DND-41 (cell line): ENCODE data around the gene ZGPAT.

Experiments used
- ATAC-seq: fragments of 200-7000 bp; cut with Tn5 transposase; 3 replicates; pipeline ENCODE4 v1.9.1; 2021; ENCODE audit warnings: low read depth; ENCODE audit not compliant: insufficient read depth
- DNase-seq: peaks from one replicate; pipeline ENCODE4 v3.0.0-alpha.2; 2020
- H2AFZ ChIP-seq: 2 replicates; pipeline ENCODE4 v1.6.0; 2012; ENCODE audit warnings: low read depth, low read length
- H3K27ac ChIP-seq: 2 replicates; pipeline ENCODE4 v1.5.1; 2012; ENCODE audit warnings: low read length, inconsistent platforms
- H3K27me3 ChIP-seq: fragments of 200-600 bp; sonication (generic); 2 replicates; pipeline ENCODE4 v1.6.0; 2012; ENCODE audit warnings: low read length, mild to moderate bottlenecking, inconsistent platforms; ENCODE audit not compliant: insufficient read depth, poor library complexity
- H3K36me3 ChIP-seq: 2 replicates; pipeline ENCODE4 v1.5.1; 2012; ENCODE audit warnings: low read length, inconsistent platforms; ENCODE audit not compliant: insufficient read depth
- H3K4me1 ChIP-seq: 2 replicates; pipeline ENCODE4 v1.5.1; 2012; ENCODE audit warnings: mild to moderate bottlenecking, low read length; ENCODE audit not compliant: insufficient read depth
- H3K4me2 ChIP-seq: 2 replicates; pipeline ENCODE4 v1.6.0; 2012; ENCODE audit warnings: mild to moderate bottlenecking, moderate library complexity, low read length, inconsistent platforms; ENCODE audit not compliant: insufficient read depth
- H3K4me3 ChIP-seq, 2 experiments: fragments of 200-600 bp in 1 of 2; shearing (Covaris generic) in 1 of 2; 2 replicates each; pipeline ENCODE4 v1.5.1; 2012 to 2016; ENCODE audit warnings: inconsistent platforms in 2 of 2, low read length in 2 of 2, mild to moderate bottlenecking in 2 of 2, low read depth in 1 of 2, moderate library complexity in 1 of 2
- H3K79me2 ChIP-seq: 2 replicates; pipeline ENCODE4 v1.6.0; 2012; ENCODE audit warnings: low read length, inconsistent platforms; ENCODE audit not compliant: insufficient read depth
- H3K9ac ChIP-seq: 2 replicates; pipeline ENCODE4 v1.6.0; 2012; ENCODE audit warnings: low read depth, mild to moderate bottlenecking, inconsistent platforms, low read length, moderate library complexity
- H3K9me3 ChIP-seq: 2 replicates; pipeline ENCODE4 v1.5.1; 2012; ENCODE audit warnings: low read length, moderate library complexity, mild to moderate bottlenecking, inconsistent platforms; ENCODE audit not compliant: insufficient read depth, severe bottlenecking
- H4K20me1 ChIP-seq: 2 replicates; pipeline ENCODE4 v1.6.0; 2012; ENCODE audit warnings: low read length; ENCODE audit not compliant: insufficient read depth
- EZH2 ChIP-seq: IDR thresholded peaks from 3 replicates; pipeline ENCODE4 v1.6.1; 2012; ENCODE audit warnings: borderline replicate concordance, low read depth, mild to moderate bottlenecking, moderate library complexity, low read length, inconsistent platforms; ENCODE audit not compliant: severe bottlenecking
- TF ChIP-seq, protein P1 (sequence below): IDR thresholded peaks from 2 replicates; pipeline ENCODE4 v1.5.1; 2012; ENCODE audit warnings: borderline replicate concordance, low read length, moderate library complexity, mild to moderate bottlenecking; ENCODE audit not compliant: poor library complexity, severe bottlenecking; ENCODE audit errors: extremely low read depth

The ZGPAT gene

DNA sequence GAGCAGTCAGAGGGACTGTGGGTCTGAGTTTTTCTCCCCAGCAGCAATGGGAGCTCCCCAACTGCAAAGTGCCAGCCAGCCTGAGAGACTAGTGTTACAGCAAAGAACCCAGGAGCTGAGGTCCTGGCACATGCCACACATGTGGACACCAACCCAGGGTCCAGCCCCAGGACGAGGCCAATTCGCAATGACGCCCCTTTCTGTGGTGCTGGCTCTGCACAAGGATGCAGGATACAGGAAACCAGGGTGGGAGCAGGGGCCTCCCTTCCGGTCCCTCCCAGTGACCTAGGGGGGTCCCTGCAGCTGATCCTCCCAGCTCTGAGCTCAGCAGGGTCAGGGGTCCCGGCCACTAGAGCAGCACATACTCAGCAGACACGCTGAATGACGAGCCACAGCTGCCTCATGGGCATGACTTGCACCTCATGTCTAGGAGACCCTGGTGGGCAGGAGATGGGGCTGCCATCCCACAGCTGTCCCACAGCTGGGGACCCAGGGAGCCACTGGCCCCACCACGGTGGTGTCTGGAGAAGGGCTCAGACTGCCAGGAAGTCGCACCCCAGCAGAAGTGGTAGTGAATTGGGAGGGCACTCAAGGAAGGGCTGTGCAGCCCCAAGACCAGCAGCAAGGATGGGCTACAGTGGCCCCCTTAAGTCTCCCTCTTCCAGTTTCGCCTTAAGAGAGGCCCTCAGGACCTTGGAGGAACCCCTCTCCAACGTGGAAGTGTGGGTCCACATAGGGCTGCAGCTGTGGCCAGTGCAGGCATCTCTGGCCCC lies 3.7 kb upstream of the ZGPAT start:
- peaks cover 74% of the 10 kb centered on the region for H4K20me1 ChIP-seq

DNA sequence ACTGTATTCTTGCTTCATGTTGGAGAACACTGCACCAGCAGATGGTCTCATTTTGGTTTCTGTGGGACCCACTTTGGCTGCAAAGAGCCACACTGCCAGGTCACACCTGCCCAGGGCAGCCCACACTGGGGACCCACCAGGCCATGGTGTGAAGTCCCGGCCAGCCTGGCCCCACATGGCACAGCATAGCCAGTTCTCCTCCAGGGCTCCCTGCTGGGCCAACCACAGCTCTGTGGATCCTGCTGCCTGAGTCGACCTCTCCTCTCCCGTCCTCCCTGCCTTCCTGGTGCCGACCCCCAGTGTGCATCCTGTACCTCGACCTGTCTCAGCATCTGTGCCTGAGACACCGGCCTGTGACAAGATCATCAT lies 3.1 kb upstream of the ZGPAT start:
- peaks cover 34% of the 10 kb centered on the region for H3K4me1 ChIP-seq

More for the DNA sequence above, 3.7 kb upstream of the ZGPAT start:
- no peak overlapping the region for H3K4me3 ChIP-seq
- DNase-seq (no peak), ATAC-seq (no peak)
- H3K4me2 ChIP-seq, result no peak overlapping the region
- H3K79me2 ChIP-seq, result peaks cover 46% of the 10 kb centered on the region
- H3K27ac ChIP-seq, result no peak overlapping the region
- no peak for TF ChIP-seq EZH2
- TF ChIP-seq, protein P1, sequence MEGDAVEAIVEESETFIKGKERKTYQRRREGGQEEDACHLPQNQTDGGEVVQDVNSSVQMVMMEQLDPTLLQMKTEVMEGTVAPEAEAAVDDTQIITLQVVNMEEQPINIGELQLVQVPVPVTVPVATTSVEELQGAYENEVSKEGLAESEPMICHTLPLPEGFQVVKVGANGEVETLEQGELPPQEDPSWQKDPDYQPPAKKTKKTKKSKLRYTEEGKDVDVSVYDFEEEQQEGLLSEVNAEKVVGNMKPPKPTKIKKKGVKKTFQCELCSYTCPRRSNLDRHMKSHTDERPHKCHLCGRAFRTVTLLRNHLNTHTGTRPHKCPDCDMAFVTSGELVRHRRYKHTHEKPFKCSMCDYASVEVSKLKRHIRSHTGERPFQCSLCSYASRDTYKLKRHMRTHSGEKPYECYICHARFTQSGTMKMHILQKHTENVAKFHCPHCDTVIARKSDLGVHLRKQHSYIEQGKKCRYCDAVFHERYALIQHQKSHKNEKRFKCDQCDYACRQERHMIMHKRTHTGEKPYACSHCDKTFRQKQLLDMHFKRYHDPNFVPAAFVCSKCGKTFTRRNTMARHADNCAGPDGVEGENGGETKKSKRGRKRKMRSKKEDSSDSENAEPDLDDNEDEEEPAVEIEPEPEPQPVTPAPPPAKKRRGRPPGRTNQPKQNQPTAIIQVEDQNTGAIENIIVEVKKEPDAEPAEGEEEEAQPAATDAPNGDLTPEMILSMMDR, result no peak
- H3K36me3 ChIP-seq, result peaks cover 72% of the 10 kb centered on the region
- H3K4me1 ChIP-seq, result peaks cover 29% of the 10 kb centered on the region
- no peak overlapping the region for H2AFZ ChIP-seq
- H3K9ac ChIP-seq, result no peak overlapping the region
- H3K27me3 ChIP-seq, result no peaks in the 10 kb centered on the region
- no peaks in the 10 kb centered on the region for H3K9me3 ChIP-seq

DNA sequence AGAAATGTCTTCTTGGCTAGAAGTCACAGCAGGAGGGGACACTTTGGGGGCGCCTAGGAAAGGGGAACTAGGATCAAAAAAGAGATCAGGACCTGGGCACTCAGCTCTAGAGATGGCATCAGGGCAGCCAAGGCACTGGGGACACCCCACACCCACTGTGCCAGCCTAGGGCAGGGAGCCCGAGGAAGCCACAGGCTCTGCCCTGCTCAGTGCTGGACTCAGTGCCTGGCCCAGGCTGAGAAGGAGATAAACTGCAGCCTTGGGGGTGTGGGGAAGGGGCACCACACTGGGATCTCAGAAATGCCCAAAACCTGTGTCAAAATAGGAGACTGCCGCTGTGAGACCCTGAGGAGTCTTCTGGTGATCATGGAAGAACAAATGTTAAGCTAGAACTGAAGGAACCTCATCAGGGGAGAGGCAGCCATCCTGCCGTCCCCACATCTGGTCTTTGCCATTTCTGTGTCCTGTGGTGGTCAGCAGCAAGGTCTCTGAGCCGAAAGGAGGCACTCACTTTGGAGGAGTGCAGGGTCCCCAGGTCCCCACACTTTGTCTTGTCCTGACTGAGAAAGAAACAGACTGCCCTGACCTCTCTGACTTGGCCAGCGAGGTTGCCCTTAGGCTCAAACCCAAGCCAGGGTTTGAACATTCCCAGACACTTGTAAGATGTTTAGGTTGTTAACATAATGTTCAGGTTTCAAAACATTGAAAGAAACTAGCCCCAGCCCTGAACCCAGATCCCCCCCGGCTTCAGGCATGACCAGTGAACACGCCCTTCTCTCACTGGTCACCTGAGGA lies 2.4 kb upstream of the ZGPAT start:
- peak overlapping the region; percentile 97 for H3K4me2 ChIP-seq
- H2AFZ ChIP-seq, result no peak overlapping the region
- no peaks in the 10 kb centered on the region for H3K9me3 ChIP-seq
- TF ChIP-seq EZH2, result no peak
- TF ChIP-seq, protein P1, result no peak
- peak overlapping the region; percentile 81; the same call in 1 of the 2 replicates for H3K9ac ChIP-seq
- ATAC-seq (no peak), DNase-seq (no peak)
- H3K79me2 ChIP-seq, result peaks cover 57% of the 10 kb centered on the region
- H3K27me3 ChIP-seq, result no peaks in the 10 kb centered on the region
- H3K4me1 ChIP-seq, result peaks cover 40% of the 10 kb centered on the region
- no peak overlapping the region for H3K27ac ChIP-seq
- peak overlapping the region in 1 of 2 experiments; percentile 84; a peak in 2 of 4 replicates for H3K4me3 ChIP-seq
- peaks cover 72% of the 10 kb centered on the region for H4K20me1 ChIP-seq
- H3K36me3 ChIP-seq, result peaks cover 75% of the 10 kb centered on the region

More for the DNA sequence above, 3.1 kb upstream of the ZGPAT start:
- no peaks in the 10 kb centered on the region for H3K27me3 ChIP-seq
- ATAC-seq (no peak), DNase-seq (no peak)
- no peak overlapping the region for H3K4me3 ChIP-seq
- H3K36me3 ChIP-seq, result peaks cover 74% of the 10 kb centered on the region
- peaks cover 52% of the 10 kb centered on the region for H3K79me2 ChIP-seq
- H3K9me3 ChIP-seq, result no peaks in the 10 kb centered on the region
- peaks cover 74% of the 10 kb centered on the region for H4K20me1 ChIP-seq
- no peak overlapping the region for H3K27ac ChIP-seq
- no peak overlapping the region for H3K4me2 ChIP-seq
- TF ChIP-seq, protein P1, result no peak
- no peak for TF ChIP-seq EZH2
- no peak overlapping the region for H3K9ac ChIP-seq
- H2AFZ ChIP-seq, result no peak overlapping the region
